ENCODE measurements around the gene KIAA0513.

GRCh38 chr16:85007496-85008214 lies 19.9 kb upstream of the KIAA0513 start:
- TF ChIP-seq CTCF (IDR thresholded peaks at IDR 0.05) (no peak), EZH2 (IDR thresholded peaks at IDR 0.05; ENCODE audit: borderline replicate concordance, insufficient read depth, low read depth, low read length, poor library complexity, severe bottlenecking) (no peak)
